OCI-LY1 (cell line): Measurements from ENCODE around the gene NBEA.
"Not testable (repeated sequence)": the region's sequence is repeated elsewhere in the genome, so short reads cannot be mapped to it uniquely, and the experiment has no call there.

ENCODE experiments used
- H2AFZ ChIP-seq: fragments of 200-600 bp; sonication (generic), shearing (Covaris generic); 2 replicates; pipeline ENCODE4 v1.6.0; 2014; ENCODE audit warnings: antibody characterized with exemption, mild to moderate bottlenecking, low read length
- H3F3A ChIP-seq: fragments of 200-600 bp; sonication (generic), shearing (Covaris generic); 2 replicates; pipeline ENCODE4 v1.6.0; 2014; ENCODE audit warnings: mild to moderate bottlenecking, antibody characterized with exemption, low read length, moderate library complexity; ENCODE audit not compliant: insufficient read depth
- H3K27ac ChIP-seq: fragments of 200-600 bp; sonication (generic); 2 replicates; pipeline ENCODE4 v1.5.1; 2014; ENCODE audit warnings: low read length, mixed run types, mild to moderate bottlenecking, low read depth; ENCODE audit not compliant: poor library complexity, severe bottlenecking
- H3K27me3 ChIP-seq: fragments of 200-600 bp; sonication (generic); 2 replicates; pipeline ENCODE4 v1.6.0; 2014; ENCODE audit warnings: antibody characterized with exemption, mild to moderate bottlenecking, low read length, moderate library complexity; ENCODE audit not compliant: insufficient read depth
- H3K36me3 ChIP-seq: fragments of 200-600 bp; sonication (generic); 2 replicates; pipeline ENCODE4 v1.6.1; 2014; ENCODE audit warnings: mild to moderate bottlenecking, antibody characterized with exemption, low read length, moderate library complexity, mixed read lengths; ENCODE audit not compliant: insufficient read depth
- H3K4me1 ChIP-seq: fragments of 200-600 bp; sonication (generic); 2 replicates; pipeline ENCODE4 v1.5.1; 2014; ENCODE audit warnings: mild to moderate bottlenecking, low read length, moderate library complexity; ENCODE audit not compliant: insufficient read depth, severe bottlenecking
- H3K4me2 ChIP-seq: fragments of 200-600 bp; sonication (generic), shearing (Covaris generic); 2 replicates; pipeline ENCODE4 v1.6.1; 2014; ENCODE audit warnings: low read length
- H3K4me3 ChIP-seq: fragments of 200-600 bp; sonication (generic); 2 replicates; pipeline ENCODE4 v1.5.1; 2014; ENCODE audit warnings: low read length, low read depth, mild to moderate bottlenecking, mixed read lengths; ENCODE audit not compliant: poor library complexity, severe bottlenecking
- H3K79me2 ChIP-seq: fragments of 200-600 bp; shearing (Covaris generic); 2 replicates; pipeline ENCODE4 v1.6.1; 2016; ENCODE audit warnings: mixed run types, low read length, mixed read lengths; ENCODE audit not compliant: insufficient read depth
- H3K9ac ChIP-seq: fragments of 200-600 bp; sonication (generic), shearing (Covaris generic); 2 replicates; pipeline ENCODE4 v1.6.1; 2014; ENCODE audit warnings: mild to moderate bottlenecking, low read length, mixed read lengths
- H3K9me2 ChIP-seq: fragments of 200-600 bp; sonication (generic), shearing (Covaris generic); 2 replicates; pipeline ENCODE4 v1.6.1; 2014; ENCODE audit warnings: low read depth, mild to moderate bottlenecking, low read length, mixed read lengths
- H3K9me3 ChIP-seq: fragments of 200-600 bp; shearing (Covaris generic); 2 replicates; pipeline ENCODE4 v1.6.1; 2014; ENCODE audit warnings: low read length, mixed read lengths
- H4K20me1 ChIP-seq: fragments of 200-600 bp; sonication (generic), shearing (Covaris generic); 2 replicates; pipeline ENCODE4 v1.6.0; 2016; ENCODE audit warnings: mild to moderate bottlenecking, low read length; ENCODE audit not compliant: insufficient read depth
- CTCF ChIP-seq: fragments of 200-600 bp; sonication (generic), shearing (Covaris generic); IDR thresholded peaks from 2 replicates; pipeline ENCODE4 v1.5.1; 2017; ENCODE audit warnings: mild to moderate bottlenecking, antibody characterized with exemption, low read length, moderate library complexity, mixed read lengths
- EZH2 ChIP-seq: fragments of 200-600 bp; sonication (generic), shearing (Covaris generic); IDR thresholded peaks from 2 replicates; pipeline ENCODE4 v1.8.0; 2017; ENCODE audit warnings: borderline replicate concordance, mixed run types, mild to moderate bottlenecking, antibody characterized with exemption, low read length, moderate library complexity, mixed read lengths

The NBEA gene

GRCh38 chr13:35389535-35389934 is 447.5 kb downstream of the NBEA start:
- Histone ChIP-seq H3K9me3 (no peaks in the 10 kb centered on the region), H3K4me2 (no peak overlapping the region), H3K79me2 (no peaks in the 10 kb centered on the region), H2AFZ (no peak overlapping the region), H3K9ac (no peak overlapping the region), H3K4me1 (no peaks in the 10 kb centered on the region), H3K4me3 (no peak overlapping the region), H3K27ac (no peak overlapping the region), H3K27me3 (no peaks in the 10 kb centered on the region), H3F3A (no peaks in the 10 kb centered on the region), H3K9me2 (no peaks in the 10 kb centered on the region), H3K36me3 (no peaks in the 10 kb centered on the region), H4K20me1 (no peaks in the 10 kb centered on the region)
- no peak for TF ChIP-seq EZH2

DNA sequence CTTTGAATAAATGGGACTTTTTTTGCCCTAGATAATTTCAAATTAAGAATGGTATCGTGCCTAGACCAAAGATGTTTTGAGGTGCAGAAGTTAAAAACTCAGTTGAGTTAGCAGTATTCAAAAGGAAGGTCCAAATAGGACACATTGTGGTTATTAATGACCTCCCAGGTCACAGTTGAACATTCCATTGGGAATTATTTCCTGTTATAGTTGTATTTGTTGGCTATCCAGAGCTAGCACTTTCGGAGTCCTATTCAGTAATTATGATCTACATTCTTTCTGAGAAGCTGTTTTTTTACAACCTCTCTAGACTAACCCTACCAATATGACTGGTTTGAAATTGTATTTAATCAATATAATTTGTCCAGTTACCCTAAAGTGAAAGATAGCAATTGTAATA is 450.7 kb downstream of the NBEA start:
- Histone ChIP-seq H3K9me3 (no peaks in the 10 kb centered on the region), H3K4me2 (no peak overlapping the region), H3K4me3 (no peak overlapping the region), H3K27ac (no peak overlapping the region), H3K4me1 (no peaks in the 10 kb centered on the region), H2AFZ (no peak overlapping the region), H3K27me3 (no peaks in the 10 kb centered on the region), H3F3A (no peaks in the 10 kb centered on the region), H3K9ac (no peak overlapping the region), H3K36me3 (no peaks in the 10 kb centered on the region), H3K9me2 (no peaks in the 10 kb centered on the region), H3K79me2 (no peaks in the 10 kb centered on the region), H4K20me1 (no peaks in the 10 kb centered on the region)
- TF ChIP-seq CTCF (no peak), EZH2 (no peak)

- no peak overlapping the region for H3K9ac ChIP-seq
- no peaks in the 10 kb centered on the region for H3K79me2 ChIP-seq
- H2AFZ ChIP-seq, result no peak overlapping the region
- no peaks in the 10 kb centered on the region for H3K9me2 ChIP-seq
- TF ChIP-seq EZH2, result no peak
- TF ChIP-seq CTCF, result no peak
- H3K9me3 ChIP-seq, result no peaks in the 10 kb centered on the region
- no peaks in the 10 kb centered on the region for H3K4me1 ChIP-seq
- no peak overlapping the region for H3K4me3 ChIP-seq
- no peaks in the 10 kb centered on the region for H3K36me3 ChIP-seq
- H3F3A ChIP-seq, result no peaks in the 10 kb centered on the region
- no peaks in the 10 kb centered on the region for H3K27me3 ChIP-seq
- H4K20me1 ChIP-seq, result no peaks in the 10 kb centered on the region
- no peak overlapping the region for H3K4me2 ChIP-seq
- no peak overlapping the region for H3K27ac ChIP-seq
Measured at GRCh38 chr13:35393886-35394285, 451.8 kb downstream of the NBEA start.

- not testable (repeated sequence) for H4K20me1 ChIP-seq, H3K9me3 ChIP-seq, H2AFZ ChIP-seq, H3F3A ChIP-seq, H3K79me2 ChIP-seq, H3K4me1 ChIP-seq, H3K27ac ChIP-seq, H3K27me3 ChIP-seq, H3K4me2 ChIP-seq, H3K4me3 ChIP-seq, H3K36me3 ChIP-seq, H3K9me2 ChIP-seq, H3K9ac ChIP-seq
Measured at GRCh38 chr13:35408285-35408684, 466.2 kb downstream of the NBEA start.
